GM12878 (cell line): ENCODE data around the gene TRAIP. TPM values are rescaled to one million over a fixed set of nuclear protein-coding genes. Genes with fewer than 3 reads are reported as not detected.

ENCODE experiments used
- ATAC-seq: fragments of 200-7000 bp; cut with Tn5 transposase; 3 replicates; pipeline ENCODE4 v1.9.1; 2020; ENCODE audit warnings: mild to moderate bottlenecking, moderate library complexity
- BruUV-seq: library from RNA; stranded (reverse); fragments of 400-500 nt; replicated peaks from 2 replicates; lab custom pipeline; 2021; lab: Mats Ljungman, UMichigan
- CTCF ChIA-PET: fragments of 300-600 bp; sonication (Branson Sonifier 250); formaldehyde crosslinking; extraction: SDS; loops from one replicate; lab custom pipeline; 2021; ENCODE audit warnings: inconsistent platforms; lab: Yijun Ruan, JAX
- POLR2A ChIA-PET: fragments of 350-600 bp; formaldehyde crosslinking; extraction: SDS; loops from one replicate; lab custom pipeline; 2021; ENCODE audit warnings: inconsistent platforms; lab: Charles Lee
- RAD21 ChIA-PET: fragments of 300-600 bp; sonication (Branson Sonifier 250); formaldehyde crosslinking; loops from one replicate; lab custom pipeline; 2023; ENCODE audit warnings: antibody characterized with exemption; ENCODE audit not compliant: unreplicated experiment; lab: Charles Lee
- SMC1A ChIA-PET: fragments of 300-600 bp; sonication (Branson Sonifier 250); formaldehyde crosslinking; loops from one replicate; lab custom pipeline; 2023; ENCODE audit not compliant: unreplicated experiment, uncharacterized antibody; lab: Charles Lee
- DNase-seq: peaks from one replicate; pipeline ENCODE4 v3.0.0-alpha.2; 2011; ENCODE audit warnings: low read depth, low spot score
- FAIRE-seq: peaks from 3 replicates; lab custom pipeline; 2011; peaks lifted over from hg19 to GRCh38; lab: Jason Lieb, UNC
- H2AFZ ChIP-seq: 2 replicates; pipeline ENCODE4 v1.6.0; 2011; ENCODE audit warnings: low read depth, low read length, control low read depth; ENCODE audit not compliant: control insufficient read depth
- H3K27ac ChIP-seq: 2 replicates; pipeline ENCODE4 v1.5.1; 2011; ENCODE audit warnings: control low read depth; ENCODE audit not compliant: control insufficient read depth, insufficient read depth
- H3K27me3 ChIP-seq, 2 experiments: replicated peaks in 1 of 2; 2 replicates each; pipeline versions ENCODE4 v1.6.0 to v1.6.1; 2011; ENCODE audit warnings: low read length in 1 of 2; ENCODE audit not compliant: control insufficient read depth in 2 of 2, insufficient read depth in 2 of 2
- H3K36me3 ChIP-seq, 2 experiments: 2 replicates each; pipeline ENCODE4 v1.5.1; 2011; ENCODE audit warnings: low read length in 1 of 2; ENCODE audit not compliant: control insufficient read depth in 2 of 2, insufficient read depth in 2 of 2
- H3K4me1 ChIP-seq: 2 replicates; pipeline ENCODE4 v1.6.1; 2011; ENCODE audit warnings: mild to moderate bottlenecking, low read length, moderate library complexity, mixed read lengths; ENCODE audit not compliant: control insufficient read depth, insufficient read depth
- H3K4me2 ChIP-seq: 2 replicates; pipeline ENCODE4 v1.6.0; 2011; ENCODE audit warnings: control low read depth; ENCODE audit not compliant: control insufficient read depth, insufficient read depth
- H3K4me3 ChIP-seq: fragments of 200-600 bp; sonication (generic); 2 replicates; pipeline ENCODE4 v1.5.1; 2016
- H3K79me2 ChIP-seq: 2 replicates; pipeline ENCODE4 v1.6.0; 2011; ENCODE audit warnings: low read length; ENCODE audit not compliant: control insufficient read depth, insufficient read depth
- H3K9ac ChIP-seq: 2 replicates; pipeline ENCODE4 v1.8.0; 2011; ENCODE audit warnings: low read length, control low read depth, mixed read lengths; ENCODE audit not compliant: control insufficient read depth, insufficient read depth
- H3K9me3 ChIP-seq: replicated peaks from 3 replicates; pipeline ENCODE4 v1.5.1; 2011; ENCODE audit warnings: mild to moderate bottlenecking, low read length; ENCODE audit not compliant: control insufficient read depth, insufficient read depth
- H4K20me1 ChIP-seq: 2 replicates; pipeline ENCODE4 v1.6.0; 2011; ENCODE audit not compliant: control insufficient read depth, insufficient read depth
- BACH1 ChIP-seq: fragments of 450-650 bp; IDR thresholded peaks from 2 replicates; pipeline ENCODE4 v1.6.1; 2017; ENCODE audit warnings: mild to moderate bottlenecking, borderline replicate concordance
- CHD4 ChIP-seq: fragments of 200-600 bp; sonication (generic); IDR thresholded peaks from 2 replicates; pipeline ENCODE4 v1.6.1; 2016; ENCODE audit warnings: mild to moderate bottlenecking
- CREM ChIP-seq: IDR thresholded peaks from 2 replicates; pipeline ENCODE4 v1.6.1; 2014; ENCODE audit warnings: antibody characterized with exemption, low read depth
- DPF2 ChIP-seq: fragments of 450-650 bp; IDR thresholded peaks from 2 replicates; pipeline ENCODE4 v1.6.1; 2017; ENCODE audit warnings: mild to moderate bottlenecking
- E2F4 ChIP-seq: IDR thresholded peaks from 2 replicates; pipeline ENCODE4 v1.6.1; 2012; ENCODE audit warnings: low read depth, low read length, improper control_type of control experiment
- MTA3 ChIP-seq: IDR thresholded peaks from 2 replicates; pipeline ENCODE4 v1.6.1; 2012; ENCODE audit warnings: low read length, inconsistent platforms, borderline replicate concordance
- SRF ChIP-seq, 2 experiments: IDR thresholded peaks; 2 replicates each; pipeline ENCODE4 v1.6.1; 2011; ENCODE audit warnings: low read depth in 2 of 2, low read length in 2 of 2, mild to moderate bottlenecking in 1 of 2, moderate library complexity in 1 of 2
- SUPT20H ChIP-seq: IDR thresholded peaks from 2 replicates; pipeline ENCODE4 v1.6.1; 2011; ENCODE audit warnings: low read depth, mild to moderate bottlenecking, low read length, moderate library complexity, borderline replicate concordance; ENCODE audit not compliant: control insufficient read depth
- SUZ12 ChIP-seq: fragments of 200-600 bp; sonication (generic); IDR thresholded peaks from one replicate; pipeline ENCODE4 v1.6.1; 2018; ENCODE audit warnings: antibody characterized with exemption, mild to moderate bottlenecking; ENCODE audit not compliant: unreplicated experiment
- TAF1 ChIP-seq: IDR thresholded peaks from 2 replicates; pipeline ENCODE4 v1.6.1; 2011; ENCODE audit warnings: mild to moderate bottlenecking, low read depth, low read length, borderline replicate concordance
- USF1 ChIP-seq: IDR thresholded peaks from 2 replicates; pipeline ENCODE4 v1.6.1; 2011; ENCODE audit warnings: borderline replicate concordance, low read depth, mild to moderate bottlenecking, moderate library complexity, mixed read lengths, low read length; ENCODE audit not compliant: insufficient read depth; ENCODE audit errors: extremely low read length
- ZNF217 ChIP-seq: fragments of 450-650 bp; IDR thresholded peaks from 2 replicates; pipeline ENCODE4 v1.6.1; 2017; ENCODE audit warnings: antibody characterized with exemption, mild to moderate bottlenecking
- ZNF622 ChIP-seq: fragments of 450-650 bp; IDR thresholded peaks from 2 replicates; pipeline ENCODE4 v1.6.1; 2017; ENCODE audit warnings: mild to moderate bottlenecking, inconsistent platforms
- WGBS: methylation state at CpG from one replicate; pipeline ENCODE4 v1.1.6; 2016; ENCODE audit warnings: low lambda C conversion rate; ENCODE audit not compliant: insufficient replicate concordance, insufficient coverage; ENCODE audit errors: missing lambda C conversion rate; 5-methylcytosine and 5-hydroxymethylcytosine counted together
- in situ Hi-C: fragments of 300-500 bp; cut with MboI; formaldehyde crosslinking; loops from 9 replicates; pipeline ENCODE4 v1.14.3; 2018; ENCODE audit warnings: mixed read lengths
- intact Hi-C: fragments of 100-400 bp; cut with micrococcal nuclease; formaldehyde crosslinking; loops from one replicate; pipeline ENCODE4 v1.14.2; 2022; ENCODE audit not compliant: unreplicated experiment
- polyA plus RNA-seq, 11 experiments: library from polyadenylated mRNA; depleted of rRNA in 4 of 11; unstranded in 6 of 11; stranded (reverse) in 5 of 11; fragments of >200 nt; fragmentation: Nextera tagmentation in 4 of 11; fragmentation: Illumina TruSeq in 1 of 11; extraction: Ambion mirVana in 4 of 11; extraction: Trizol in 1 of 11; gene quantifications; 1 replicate in 1 of 11; 2 replicates in 10 of 11; pipeline versions ENCODE4 v1.2.1 to v1.2.3, GENCODE V29; 2011 to 2016; ENCODE audit warnings: inconsistent platforms in 2 of 11, missing spikeins in 2 of 11, low read depth in 1 of 11
- total RNA-seq, 4 experiments: library from RNA; depleted of rRNA in 3 of 4; stranded (reverse); fragments of >200 nt in 3 of 4; fragmentation: Illumina TruSeq in 1 of 4; extraction: Trizol in 1 of 4; gene quantifications; 2 replicates each; pipeline versions ENCODE4 v1.2.1 to v1.2.3, GENCODE V29; 2013 to 2021
- TF ChIP-seq, protein P1 (sequence below): fragments of 450-650 bp; IDR thresholded peaks from 2 replicates; pipeline ENCODE4 v1.6.1; 2017; ENCODE audit warnings: mild to moderate bottlenecking, low read depth, inconsistent platforms; ENCODE audit not compliant: poor library complexity, severe bottlenecking
- TF ChIP-seq, protein P2 (sequence below): fragments of 450-650 bp; conservative IDR thresholded peaks from 2 replicates; pipeline ENCODE4 v1.6.1; 2017; ENCODE audit warnings: mild to moderate bottlenecking, moderate library complexity
- TF ChIP-seq, protein P3 (sequence below): fragments of 450-650 bp; IDR thresholded peaks from 2 replicates; pipeline ENCODE4 v1.6.1; 2016; ENCODE audit warnings: mild to moderate bottlenecking

The TRAIP gene
- total and polyA plus RNA-seq, 10 of the 15 experiments (the other 5 are each of a cell fraction or from before 2014, with no cell fraction given): 15.9 to 37.0 (median 23.1) TPM

DNA sequence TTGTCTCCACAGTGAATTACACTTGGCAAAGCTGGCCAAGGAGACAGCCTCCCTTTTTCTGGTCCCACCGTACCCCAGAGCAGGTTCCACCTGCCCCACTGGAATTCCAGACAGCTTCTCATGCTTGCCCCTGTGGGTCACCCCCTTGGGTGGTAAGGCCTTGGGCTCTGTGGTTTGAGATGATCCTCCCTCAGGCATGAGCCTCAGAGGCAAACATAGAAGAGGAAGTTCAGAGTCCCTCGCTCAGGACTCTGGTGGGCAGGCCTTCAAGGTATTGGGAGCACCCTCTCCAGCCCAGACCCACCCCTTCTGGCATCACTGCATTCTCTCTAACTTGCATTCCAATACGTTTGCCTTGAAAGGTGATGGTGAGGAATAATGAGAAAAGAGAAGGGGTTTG, 25.0 kb downstream of the TRAIP start:
- BruUV-seq: no TSS peak
- H3K4me1 ChIP-seq: no peaks in the 10 kb centered on the region
- FAIRE-seq: no peak

More for the DNA sequence above, 25.0 kb downstream of the TRAIP start:
- TF ChIP-seq, protein P1, sequence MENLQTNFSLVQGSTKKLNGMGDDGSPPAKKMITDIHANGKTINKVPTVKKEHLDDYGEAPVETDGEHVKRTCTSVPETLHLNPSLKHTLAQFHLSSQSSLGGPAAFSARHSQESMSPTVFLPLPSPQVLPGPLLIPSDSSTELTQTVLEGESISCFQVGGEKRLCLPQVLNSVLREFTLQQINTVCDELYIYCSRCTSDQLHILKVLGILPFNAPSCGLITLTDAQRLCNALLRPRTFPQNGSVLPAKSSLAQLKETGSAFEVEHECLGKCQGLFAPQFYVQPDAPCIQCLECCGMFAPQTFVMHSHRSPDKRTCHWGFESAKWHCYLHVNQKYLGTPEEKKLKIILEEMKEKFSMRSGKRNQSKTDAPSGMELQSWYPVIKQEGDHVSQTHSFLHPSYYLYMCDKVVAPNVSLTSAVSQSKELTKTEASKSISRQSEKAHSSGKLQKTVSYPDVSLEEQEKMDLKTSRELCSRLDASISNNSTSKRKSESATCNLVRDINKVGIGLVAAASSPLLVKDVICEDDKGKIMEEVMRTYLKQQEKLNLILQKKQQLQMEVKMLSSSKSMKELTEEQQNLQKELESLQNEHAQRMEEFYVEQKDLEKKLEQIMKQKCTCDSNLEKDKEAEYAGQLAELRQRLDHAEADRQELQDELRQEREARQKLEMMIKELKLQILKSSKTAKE: no peak
- TF ChIP-seq E2F4 (no peak), ZNF622 (no peak), ZNF217 (no peak), BACH1 (no peak), SUPT20H (no peak), TAF1 (no peak), SRF (IDR thresholded peaks at IDR 0.05; ENCODE audit: low read depth in 2 of 2, low read length in 2 of 2) (no peak), DPF2 (no peak), CREM (no peak), CHD4 (no peak), USF1 (no peak), SUZ12 (no peak), MTA3 (no peak)
- TF ChIP-seq, protein P2, sequence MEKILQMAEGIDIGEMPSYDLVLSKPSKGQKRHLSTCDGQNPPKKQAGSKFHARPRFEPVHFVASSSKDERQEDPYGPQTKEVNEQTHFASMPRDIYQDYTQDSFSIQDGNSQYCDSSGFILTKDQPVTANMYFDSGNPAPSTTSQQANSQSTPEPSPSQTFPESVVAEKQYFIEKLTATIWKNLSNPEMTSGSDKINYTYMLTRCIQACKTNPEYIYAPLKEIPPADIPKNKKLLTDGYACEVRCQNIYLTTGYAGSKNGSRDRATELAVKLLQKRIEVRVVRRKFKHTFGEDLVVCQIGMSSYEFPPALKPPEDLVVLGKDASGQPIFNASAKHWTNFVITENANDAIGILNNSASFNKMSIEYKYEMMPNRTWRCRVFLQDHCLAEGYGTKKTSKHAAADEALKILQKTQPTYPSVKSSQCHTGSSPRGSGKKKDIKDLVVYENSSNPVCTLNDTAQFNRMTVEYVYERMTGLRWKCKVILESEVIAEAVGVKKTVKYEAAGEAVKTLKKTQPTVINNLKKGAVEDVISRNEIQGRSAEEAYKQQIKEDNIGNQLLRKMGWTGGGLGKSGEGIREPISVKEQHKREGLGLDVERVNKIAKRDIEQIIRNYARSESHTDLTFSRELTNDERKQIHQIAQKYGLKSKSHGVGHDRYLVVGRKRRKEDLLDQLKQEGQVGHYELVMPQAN: no peak
- TF ChIP-seq, protein P3, sequence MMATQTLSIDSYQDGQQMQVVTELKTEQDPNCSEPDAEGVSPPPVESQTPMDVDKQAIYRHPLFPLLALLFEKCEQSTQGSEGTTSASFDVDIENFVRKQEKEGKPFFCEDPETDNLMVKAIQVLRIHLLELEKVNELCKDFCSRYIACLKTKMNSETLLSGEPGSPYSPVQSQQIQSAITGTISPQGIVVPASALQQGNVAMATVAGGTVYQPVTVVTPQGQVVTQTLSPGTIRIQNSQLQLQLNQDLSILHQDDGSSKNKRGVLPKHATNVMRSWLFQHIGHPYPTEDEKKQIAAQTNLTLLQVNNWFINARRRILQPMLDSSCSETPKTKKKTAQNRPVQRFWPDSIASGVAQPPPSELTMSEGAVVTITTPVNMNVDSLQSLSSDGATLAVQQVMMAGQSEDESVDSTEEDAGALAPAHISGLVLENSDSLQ: no peak
- TF ChIP-seq, all 136 proteins: peak for 0
- ChIA-PET RAD21 (interaction anchor here (0.9 kb wide), 1 partner anchor 14 kb away, joined by 3 read pairs; no protein-coding TSS in a partner anchor), CTCF (interaction anchor here (1.5 to 14.1 kb wide), 4 partner anchors 8 to 74 kb away, joined by 4 to 327 read pairs (median 6); partner anchors contain the start of genes CDHR4, INKA1 and UBA7), SMC1A (no interaction called here), POLR2A (no interaction called here)
- DNase-seq: no peak
- no peak overlapping the region for H3K9ac ChIP-seq
- no peak overlapping the region for H3K4me3 ChIP-seq
- no peaks in the 10 kb centered on the region for H3K27me3 ChIP-seq
- no peak overlapping the region for H3K4me2 ChIP-seq
- H3K36me3 ChIP-seq: peaks cover 5 to 20% of the 10 kb centered on the region in 2 experiments; a peak in 3 of 4 replicates
- 93% methylated on average over 3 of the region's 3 CpGs for WGBS
- no peaks in the 10 kb centered on the region for H3K79me2 ChIP-seq
- no peak for ATAC-seq
- intact Hi-C loops: no loop called here
- H3K9me3 ChIP-seq: no peaks in the 10 kb centered on the region
- H4K20me1 ChIP-seq: no peaks in the 10 kb centered on the region
- H3K27ac ChIP-seq: no peak overlapping the region
- no peak overlapping the region for H2AFZ ChIP-seq
- in situ Hi-C loops: no loop called here
